ENCODE data around the gene SLC39A11. TPM values are rescaled to one million over a fixed set of nuclear protein-coding genes. Genes with fewer than 3 reads are reported as not detected.

SLC39A11 gene
- total RNA-seq, 4 donors from 2014 or later, result 36.6 to 75.0 (median 40.2) TPM

DNA sequence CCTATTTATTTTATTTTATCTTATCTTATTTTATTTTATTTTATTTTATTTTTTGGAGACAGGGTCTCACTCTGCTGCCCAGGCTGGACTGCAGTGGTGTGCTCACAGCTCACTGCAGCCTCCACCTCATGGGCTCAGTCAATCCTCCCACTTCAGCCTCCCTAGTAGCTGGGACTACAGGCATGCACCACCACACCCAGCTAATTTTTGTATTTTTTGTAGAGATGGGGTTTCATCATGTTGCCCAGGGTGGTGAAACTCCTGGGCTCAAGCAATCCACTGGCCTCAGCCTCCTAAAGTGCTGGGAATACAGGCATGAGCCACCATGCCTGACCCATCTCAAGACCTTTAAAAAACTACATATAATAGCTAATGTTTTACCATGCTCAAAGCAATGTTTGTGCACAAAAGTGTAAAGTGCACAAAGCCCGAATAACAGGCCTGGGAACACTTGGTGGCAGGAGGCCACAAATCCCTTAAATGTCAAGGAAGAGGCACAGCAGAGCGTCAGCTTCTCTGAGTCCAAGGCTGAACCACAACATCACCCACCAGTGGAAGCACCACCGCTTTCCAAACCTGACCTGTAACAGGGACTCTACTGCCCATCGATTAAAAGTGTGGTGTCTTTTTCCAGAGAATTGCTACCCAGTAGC lies 30.6 kb upstream of the SLC39A11 start:
- TF ChIP-seq, protein P1, sequence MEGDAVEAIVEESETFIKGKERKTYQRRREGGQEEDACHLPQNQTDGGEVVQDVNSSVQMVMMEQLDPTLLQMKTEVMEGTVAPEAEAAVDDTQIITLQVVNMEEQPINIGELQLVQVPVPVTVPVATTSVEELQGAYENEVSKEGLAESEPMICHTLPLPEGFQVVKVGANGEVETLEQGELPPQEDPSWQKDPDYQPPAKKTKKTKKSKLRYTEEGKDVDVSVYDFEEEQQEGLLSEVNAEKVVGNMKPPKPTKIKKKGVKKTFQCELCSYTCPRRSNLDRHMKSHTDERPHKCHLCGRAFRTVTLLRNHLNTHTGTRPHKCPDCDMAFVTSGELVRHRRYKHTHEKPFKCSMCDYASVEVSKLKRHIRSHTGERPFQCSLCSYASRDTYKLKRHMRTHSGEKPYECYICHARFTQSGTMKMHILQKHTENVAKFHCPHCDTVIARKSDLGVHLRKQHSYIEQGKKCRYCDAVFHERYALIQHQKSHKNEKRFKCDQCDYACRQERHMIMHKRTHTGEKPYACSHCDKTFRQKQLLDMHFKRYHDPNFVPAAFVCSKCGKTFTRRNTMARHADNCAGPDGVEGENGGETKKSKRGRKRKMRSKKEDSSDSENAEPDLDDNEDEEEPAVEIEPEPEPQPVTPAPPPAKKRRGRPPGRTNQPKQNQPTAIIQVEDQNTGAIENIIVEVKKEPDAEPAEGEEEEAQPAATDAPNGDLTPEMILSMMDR (IDR thresholded peaks at IDR 0.05; ENCODE audit: low read depth), result no peak

- TF ChIP-seq, protein P1 (IDR thresholded peaks at IDR 0.05; ENCODE audit: low read depth), result no peak
Observed at GRCh38 chr17:73121506-73121905, 29.0 kb upstream of the SLC39A11 start.

- TF ChIP-seq, protein P1 (IDR thresholded peaks at IDR 0.05; ENCODE audit: low read depth), result no peak
Observed at GRCh38 chr17:73119631-73120030, 27.1 kb upstream of the SLC39A11 start.

DNA sequence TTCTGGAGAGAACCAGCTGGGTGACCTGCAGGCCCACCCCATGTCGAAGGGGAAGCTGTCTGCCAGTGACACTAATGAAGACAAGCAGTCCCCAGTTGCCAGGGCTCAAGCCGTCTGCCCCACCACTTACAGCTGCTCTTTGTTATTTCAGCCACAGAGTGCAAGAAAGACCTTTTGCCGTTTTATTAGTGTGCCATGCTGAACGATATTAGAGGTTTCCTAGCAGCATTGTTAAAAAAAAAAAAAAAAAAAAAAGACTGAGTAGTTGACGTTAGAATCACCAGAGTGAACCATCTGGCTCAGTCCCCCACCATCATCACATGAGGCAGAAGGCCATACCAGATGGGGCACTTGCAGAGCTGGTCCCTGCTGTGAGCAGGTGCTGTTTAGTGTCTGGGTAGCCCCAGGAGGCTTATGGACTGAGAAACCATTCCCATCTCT lies 26.5 kb upstream of the SLC39A11 start:
- TF ChIP-seq, protein P1 (IDR thresholded peaks at IDR 0.05; ENCODE audit: low read depth), result no peak

DNA sequence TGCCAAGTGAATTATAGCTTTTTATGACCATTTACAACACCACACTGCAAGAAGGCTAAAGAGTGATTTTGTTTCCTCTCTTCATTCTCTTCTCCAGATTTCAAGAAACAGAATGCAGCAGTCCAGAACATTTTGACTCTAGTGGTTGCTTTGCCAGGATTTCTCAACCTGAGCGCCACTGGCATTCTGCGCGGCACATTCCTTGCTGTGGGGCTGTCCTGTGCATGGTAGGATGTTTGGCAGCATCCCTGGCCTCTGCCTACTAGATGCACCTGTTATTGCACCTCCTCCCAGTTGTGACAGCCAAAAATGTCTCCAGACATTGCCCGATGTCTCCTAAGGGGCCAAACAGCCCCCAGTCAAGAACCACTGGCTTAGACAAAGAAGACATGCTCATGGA lies 25.7 kb upstream of the SLC39A11 start:
- TF ChIP-seq, protein P1 (IDR thresholded peaks at IDR 0.05; ENCODE audit: low read depth), result no peak

GRCh38 chr17:73112246-73112645 lies 19.8 kb upstream of the SLC39A11 start:
- TF ChIP-seq, protein P1 (IDR thresholded peaks at IDR 0.05; ENCODE audit: low read depth), result no peak

- TF ChIP-seq, protein P1 (IDR thresholded peaks at IDR 0.05; ENCODE audit: low read depth), result no peak
Observed at GRCh38 chr17:73111386-73111785, 18.9 kb upstream of the SLC39A11 start.
